BLaER1 treated with 17β-estradiol and CSF1 and Interleukin-3, amounts not matched to agents 10 nM and 100 nM (cell line): ENCODE results near the gene TNK1.
A peak's percentile ranks its signal among the peaks of the same experiment; 100 is the strongest.

ENCODE experiments used
- H3K27ac ChIP-seq, 11 experiments: shearing (Covaris generic); formaldehyde crosslinking; 2 replicates each; pipeline ENCODE4 v1.8.1; 2022
- H3K27me3 ChIP-seq, 11 experiments: shearing (Covaris generic); formaldehyde crosslinking; 2 replicates each; pipeline ENCODE4 v1.8.1; 2022
- H3K36me3 ChIP-seq, 11 experiments: shearing (Covaris generic); formaldehyde crosslinking; 2 replicates each; pipeline ENCODE4 v1.8.1; 2022
- H3K4me1 ChIP-seq, 10 experiments: shearing (Covaris generic); formaldehyde crosslinking; 2 replicates each; pipeline ENCODE4 v1.8.1; 2022
- H3K4me2 ChIP-seq, 11 experiments: shearing (Covaris generic); formaldehyde crosslinking; 2 replicates each; pipeline ENCODE4 v1.8.1; 2022
- H3K4me3 ChIP-seq, 10 experiments: shearing (Covaris generic); formaldehyde crosslinking; 2 replicates each; pipeline ENCODE4 v1.8.1; 2022
- H3K9ac ChIP-seq, 11 experiments: shearing (Covaris generic); formaldehyde crosslinking; 2 replicates each; pipeline ENCODE4 v1.8.1; 2022
- H3K9me3 ChIP-seq, 11 experiments: shearing (Covaris generic); formaldehyde crosslinking; replicated peaks in 1 of 11; 2 replicates each; pipeline ENCODE4 v1.8.1; 2022
- H4K20me1 ChIP-seq, 11 experiments: shearing (Covaris generic); formaldehyde crosslinking; 2 replicates each; pipeline ENCODE4 v1.8.1; 2022
- Cebpa-rat ChIP-seq, 11 experiments: shearing (Covaris generic); IDR thresholded peaks; 2 replicates each; pipeline ENCODE4 v1.8.1; 2022

The TNK1 gene

DNA sequence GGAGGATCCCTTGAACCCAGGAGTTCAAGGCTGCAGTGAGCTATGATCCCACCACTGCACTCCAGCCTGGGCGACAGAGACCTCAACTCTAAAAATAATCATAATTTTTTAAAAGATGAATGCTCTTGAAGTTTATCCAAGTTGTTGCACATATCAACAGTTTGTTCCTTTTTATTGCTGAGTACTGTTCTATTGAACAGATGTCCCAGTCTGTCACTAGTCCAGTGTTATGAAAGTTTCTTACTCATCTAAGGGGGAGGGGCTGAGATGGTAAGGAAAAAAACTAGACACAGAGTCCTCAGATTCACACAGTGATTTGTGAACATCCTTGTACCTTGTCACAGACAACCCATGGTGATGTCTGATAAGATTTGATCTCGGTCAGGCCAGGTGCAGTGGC, 40.7 kb upstream of the TNK1 start:
- Histone ChIP-seq H3K27ac (peak overlapping the region in 1 of 11 experiments; percentile 27; a peak in 3 of 22 replicates), H3K4me2 (peak overlapping the region in 8 of 11 experiments; percentile 1 to 40 (median 15); a peak in 6 of 22 replicates), H3K4me1 (peaks cover 42 to 63% (median 51%) of the 10 kb centered on the region in 10 experiments), H3K4me3 (no peak overlapping the region), H3K27me3 (no peaks in the 10 kb centered on the region), H3K9me3 (no peaks in the 10 kb centered on the region), H4K20me1 (peaks cover 0 to 63% (median 0%) of the 10 kb centered on the region in 11 experiments; a peak in 6 of 22 replicates), H3K36me3 (peaks cover 0 to 67% (median 30%) of the 10 kb centered on the region in 11 experiments; a peak in 18 of 22 replicates), H3K9ac (peak overlapping the region in 1 of 11 experiments; percentile 29; a peak in 1 of 22 replicates)
- no peak for TF ChIP-seq Cebpa-rat (IDR thresholded peaks at IDR 0.05)

DNA sequence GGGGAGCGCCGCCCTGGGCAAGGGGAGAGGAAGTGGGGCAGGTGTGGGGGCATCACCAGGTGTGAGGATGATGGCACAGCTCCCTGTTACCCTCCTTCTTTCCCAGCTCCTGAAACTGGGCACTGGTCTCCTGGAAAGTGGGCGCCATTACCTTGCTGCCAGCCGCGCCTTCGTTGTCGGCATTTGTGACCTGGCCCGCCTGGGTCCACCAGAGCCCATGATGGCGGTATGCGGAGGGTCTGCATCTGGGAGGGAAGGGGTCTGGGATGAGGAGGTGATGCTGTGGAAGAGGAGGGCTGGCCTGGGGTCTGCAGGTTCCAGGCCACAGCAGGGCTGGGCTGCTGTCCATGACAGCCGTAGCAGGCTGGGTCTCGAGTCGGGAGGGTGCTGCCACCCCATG, 39.0 kb upstream of the TNK1 start:
- H4K20me1 ChIP-seq, result peaks cover 0 to 80% (median 0%) of the 10 kb centered on the region in 11 experiments; a peak in 8 of 22 replicates
- H3K4me2 ChIP-seq, result no peak overlapping the region
- no peaks in the 10 kb centered on the region for H3K27me3 ChIP-seq
- no peak overlapping the region for H3K4me3 ChIP-seq
- TF ChIP-seq Cebpa-rat (IDR thresholded peaks at IDR 0.05), result no peak
- peaks cover 26 to 47% (median 35%) of the 10 kb centered on the region in 10 experiments for H3K4me1 ChIP-seq
- peaks cover 5 to 77% (median 37%) of the 10 kb centered on the region in 11 experiments; a peak in 19 of 22 replicates for H3K36me3 ChIP-seq
- no peaks in the 10 kb centered on the region for H3K9me3 ChIP-seq
- no peak overlapping the region for H3K9ac ChIP-seq
- H3K27ac ChIP-seq, result no peak overlapping the region

DNA sequence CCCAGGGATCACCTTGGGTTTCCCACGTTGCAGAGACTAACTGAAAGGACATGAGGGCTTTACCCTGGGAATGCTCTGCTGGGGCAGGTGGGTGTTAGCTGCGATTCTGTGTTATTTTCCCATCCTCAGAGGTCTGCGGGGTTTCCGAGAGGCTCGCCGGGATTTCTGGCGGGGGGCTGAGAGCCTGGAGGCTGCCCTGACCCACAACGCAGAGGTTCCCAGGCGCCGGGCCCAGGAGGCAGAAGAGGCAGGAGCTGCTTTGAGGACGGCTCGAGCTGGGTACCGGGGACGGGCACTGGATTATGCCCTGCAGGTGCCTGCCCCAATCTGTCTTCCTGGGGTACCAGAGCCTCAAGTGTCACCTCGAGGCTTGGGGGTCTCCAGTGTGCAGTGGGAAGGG, 37.6 kb upstream of the TNK1 start:
- H3K27me3 ChIP-seq, result no peaks in the 10 kb centered on the region
- peaks cover 9 to 88% (median 49%) of the 10 kb centered on the region in 11 experiments; a peak in 19 of 22 replicates for H3K36me3 ChIP-seq
- no peak overlapping the region for H3K4me3 ChIP-seq
- TF ChIP-seq Cebpa-rat (IDR thresholded peaks at IDR 0.05), result no peak
- H3K4me1 ChIP-seq, result peaks cover 12 to 33% (median 22%) of the 10 kb centered on the region in 10 experiments
- H4K20me1 ChIP-seq, result peaks cover 0 to 87% (median 0%) of the 10 kb centered on the region in 11 experiments; a peak in 8 of 22 replicates
- no peak overlapping the region for H3K27ac ChIP-seq
- H3K9me3 ChIP-seq, result no peaks in the 10 kb centered on the region
- peak overlapping the region in 6 of 11 experiments; percentile 13 to 51 (median 31); a peak in 6 of 22 replicates for H3K9ac ChIP-seq
- no peak overlapping the region; a peak in 1 of 22 replicates for H3K4me2 ChIP-seq

DNA sequence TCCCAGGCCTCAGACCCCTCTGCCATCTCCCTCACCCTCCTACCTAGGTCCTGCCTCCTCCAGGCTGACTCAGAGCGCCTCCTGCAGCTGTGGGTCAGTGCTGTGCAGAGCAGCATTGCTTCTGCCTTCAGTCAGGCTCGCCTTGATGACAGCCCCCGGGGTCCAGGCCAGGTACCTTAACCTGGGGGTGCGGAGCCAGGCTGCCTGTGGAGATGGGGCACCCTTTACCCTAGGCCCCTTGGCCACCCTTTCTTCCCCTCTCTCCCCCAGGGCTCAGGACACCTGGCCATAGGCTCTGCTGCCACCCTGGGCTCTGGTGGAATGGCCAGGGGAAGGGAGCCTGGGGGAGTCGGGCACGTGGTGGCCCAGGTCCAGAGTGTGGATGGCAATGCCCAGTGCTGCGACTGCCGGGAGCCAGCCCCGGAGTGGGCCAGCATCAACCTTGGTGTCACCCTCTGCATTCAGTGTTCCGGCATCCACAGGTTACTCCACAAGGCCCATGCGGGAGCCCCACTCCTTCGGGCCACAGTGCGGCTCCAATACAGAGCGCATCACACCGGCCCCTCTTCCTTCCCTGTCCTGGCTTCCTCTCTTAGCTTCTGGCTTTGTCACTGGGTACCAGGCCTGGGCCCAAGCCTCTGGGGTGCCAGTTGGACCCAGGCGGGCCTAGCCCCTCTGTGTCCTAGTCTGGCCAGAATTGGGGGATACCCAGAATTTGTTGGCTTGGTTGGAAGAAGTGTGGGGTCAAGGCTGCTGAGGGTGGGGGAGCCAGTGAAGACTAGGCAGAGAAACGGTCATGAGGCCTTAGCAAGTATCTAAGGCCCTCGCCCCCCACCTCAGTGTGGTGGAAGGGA, 33.9 kb upstream of the TNK1 start:
- no peaks in the 10 kb centered on the region for H3K9me3 ChIP-seq
- H3K27ac ChIP-seq, result no peak overlapping the region
- H4K20me1 ChIP-seq, result peaks cover 0 to 73% (median 0%) of the 10 kb centered on the region in 11 experiments; a peak in 8 of 22 replicates
- peaks cover 14 to 35% (median 20%) of the 10 kb centered on the region in 10 experiments for H3K4me1 ChIP-seq
- no peaks in the 10 kb centered on the region for H3K27me3 ChIP-seq
- H3K36me3 ChIP-seq, result peaks cover 5 to 60% (median 41%) of the 10 kb centered on the region in 11 experiments; a peak in 18 of 22 replicates
- H3K9ac ChIP-seq, result peak overlapping the region in 3 of 11 experiments; percentile 8 to 18 (median 15); a peak in 2 of 22 replicates
- no peak overlapping the region for H3K4me3 ChIP-seq
- TF ChIP-seq Cebpa-rat (IDR thresholded peaks at IDR 0.05), result no peak
- H3K4me2 ChIP-seq, result no peak overlapping the region

DNA sequence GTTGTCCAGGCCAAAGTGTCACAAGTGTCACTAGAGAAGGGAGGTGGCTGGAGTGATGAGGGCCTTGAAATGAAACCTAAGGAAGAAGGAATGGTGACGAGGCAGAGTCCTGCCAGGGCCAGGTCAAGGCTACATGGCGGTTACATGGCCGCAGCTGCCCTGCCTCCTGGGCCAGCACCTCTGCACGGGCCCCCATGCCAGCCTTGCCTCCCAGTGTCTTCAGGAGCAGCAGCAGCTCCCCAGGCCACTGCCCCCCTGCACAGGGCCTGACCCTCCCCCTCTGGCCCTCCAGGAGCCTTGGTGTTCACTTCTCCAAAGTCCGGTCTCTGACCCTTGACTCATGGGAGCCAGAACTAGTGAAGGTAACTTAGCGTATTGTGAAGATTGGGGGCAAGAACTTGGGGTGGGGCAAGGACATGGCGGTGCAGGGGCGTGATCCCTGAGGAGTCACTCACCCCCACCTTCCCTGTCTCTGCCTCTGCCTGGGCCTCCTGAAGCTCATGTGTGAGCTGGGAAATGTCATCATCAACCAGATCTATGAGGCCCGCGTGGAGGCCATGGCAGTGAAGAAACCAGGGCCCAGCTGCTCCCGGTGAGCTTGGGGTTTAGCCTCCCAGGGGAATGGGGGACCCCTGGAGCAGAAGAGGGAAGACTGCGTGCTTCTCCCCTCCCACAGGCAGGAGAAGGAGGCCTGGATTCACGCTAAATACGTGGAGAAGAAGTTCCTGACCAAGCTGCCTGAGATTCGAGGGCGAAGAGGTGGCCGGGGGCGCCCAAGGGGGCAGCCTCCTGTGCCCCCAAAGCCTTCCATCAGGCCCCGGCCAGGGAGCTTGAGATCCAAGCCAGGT, 33.0 kb upstream of the TNK1 start:
- Histone ChIP-seq H3K4me1 (peaks cover 22 to 42% (median 28%) of the 10 kb centered on the region in 10 experiments), H3K9ac (peak overlapping the region in 5 of 11 experiments; percentile 8 to 24 (median 15); a peak in 6 of 22 replicates), H3K9me3 (no peaks in the 10 kb centered on the region), H4K20me1 (peaks cover 0 to 73% (median 0%) of the 10 kb centered on the region in 11 experiments; a peak in 8 of 22 replicates), H3K27ac (no peak overlapping the region), H3K4me2 (no peak overlapping the region), H3K27me3 (no peaks in the 10 kb centered on the region), H3K36me3 (peaks cover 0 to 51% (median 36%) of the 10 kb centered on the region in 11 experiments; a peak in 16 of 22 replicates), H3K4me3 (no peak overlapping the region)
- TF ChIP-seq Cebpa-rat (IDR thresholded peaks at IDR 0.05), result no peak

DNA sequence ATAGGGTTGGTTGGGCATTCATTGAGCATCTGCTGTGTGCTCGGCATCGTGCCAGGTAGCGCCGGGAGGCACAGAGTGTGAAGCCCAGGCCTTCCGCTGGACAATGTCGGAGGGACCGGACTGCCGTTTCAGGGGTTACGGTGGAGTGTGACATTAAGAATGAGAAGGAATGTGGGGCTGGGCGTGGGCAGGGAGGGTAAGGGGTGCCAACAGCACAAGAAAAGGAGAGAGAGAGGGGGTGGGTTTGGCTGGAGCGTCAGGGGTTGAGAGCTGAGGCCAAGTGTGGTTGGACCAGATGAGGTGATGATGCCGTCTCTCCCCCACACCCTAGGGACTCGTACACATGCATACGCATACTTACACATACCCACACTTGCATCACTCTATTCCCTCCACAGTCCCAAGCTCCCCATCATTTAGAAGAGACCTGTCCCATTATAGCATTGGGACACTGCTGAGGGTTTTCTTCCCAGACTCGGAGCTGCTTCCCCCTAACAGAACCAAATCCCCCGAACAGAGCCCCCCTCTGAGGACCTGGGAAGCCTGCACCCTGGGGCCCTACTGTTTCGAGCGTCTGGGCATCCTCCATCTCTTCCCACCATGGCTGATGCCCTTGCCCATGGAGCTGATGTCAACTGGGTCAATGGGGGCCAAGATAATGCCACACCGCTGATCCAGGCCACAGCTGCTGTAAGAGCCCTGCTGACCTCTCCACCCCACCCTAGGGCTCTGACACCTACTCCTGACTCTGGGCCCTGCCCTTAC, 32.2 kb upstream of the TNK1 start:
- peak overlapping the region in 2 of 11 experiments; percentile 13 to 15; a peak in 3 of 22 replicates for H3K9ac ChIP-seq
- H3K9me3 ChIP-seq, result no peaks in the 10 kb centered on the region
- peaks cover 30 to 42% (median 35%) of the 10 kb centered on the region in 10 experiments for H3K4me1 ChIP-seq
- H3K36me3 ChIP-seq, result peaks cover 0 to 43% (median 30%) of the 10 kb centered on the region in 11 experiments; a peak in 16 of 22 replicates
- H3K27ac ChIP-seq, result no peak overlapping the region
- peaks cover 0 to 74% (median 1%) of the 10 kb centered on the region in 11 experiments; a peak in 8 of 22 replicates for H4K20me1 ChIP-seq
- no peak overlapping the region for H3K4me3 ChIP-seq
- no peaks in the 10 kb centered on the region for H3K27me3 ChIP-seq
- 0 out of 22 replicates have a peak overlapping the region, but pooled peaks of 1 of the 11 experiments have one; percentile 75 for H3K4me2 ChIP-seq
- no peak for TF ChIP-seq Cebpa-rat (IDR thresholded peaks at IDR 0.05)

DNA sequence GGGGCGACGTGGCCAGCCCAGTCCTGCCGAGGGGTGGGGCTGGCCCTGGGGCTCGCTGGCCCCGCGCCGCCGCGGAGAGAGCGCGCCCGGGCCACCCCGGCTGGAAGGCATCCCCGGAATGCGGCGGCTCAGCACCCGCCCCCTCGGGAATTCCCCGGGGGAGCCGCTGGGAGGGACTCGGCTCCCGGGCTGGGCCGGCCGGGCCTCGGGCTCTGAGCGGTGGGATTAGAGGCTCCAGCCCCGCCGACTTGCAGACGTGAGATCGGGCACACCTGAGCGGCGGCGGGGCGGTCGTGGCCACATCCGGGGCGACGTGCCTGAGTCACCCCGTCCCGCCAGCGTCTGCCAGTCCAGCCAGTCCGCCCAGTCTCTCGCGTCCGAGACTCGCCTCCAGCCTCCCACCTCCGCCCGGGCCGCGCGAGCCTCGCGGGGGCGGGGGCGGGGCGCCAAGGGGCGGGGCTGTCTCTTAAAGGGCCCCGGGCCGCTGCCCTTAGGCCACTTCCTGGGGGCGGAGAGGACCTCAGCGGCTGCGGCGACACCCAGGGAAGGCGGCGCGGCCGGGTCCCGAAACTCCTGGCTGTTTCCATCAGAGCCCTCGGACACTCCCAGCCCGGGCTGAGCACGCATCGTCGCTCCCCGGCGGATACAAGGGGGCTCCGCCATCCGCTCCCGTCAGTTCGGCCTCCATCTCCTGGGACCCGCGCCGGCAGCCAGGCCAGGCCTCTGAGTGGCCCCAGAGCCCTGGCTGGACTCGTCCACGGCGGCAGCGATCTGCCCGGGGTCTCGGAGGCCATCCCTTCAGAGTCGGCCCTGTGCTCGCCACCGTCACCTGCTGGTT, 29.0 kb upstream of the TNK1 start, which contains the start of gene KCTD11:
Gene KCTD11 (plus strand): TSS at position 498 of the 838 bp plus-strand sequence.
- Histone ChIP-seq H3K36me3 (peaks cover 0 to 21% (median 17%) of the 10 kb centered on the region in 11 experiments; a peak in 16 of 22 replicates), H3K9me3 (no peaks in the 10 kb centered on the region), H4K20me1 (peaks cover 0 to 65% (median 7%) of the 10 kb centered on the region in 11 experiments; a peak in 8 of 22 replicates), H3K27ac (peak within 1 kb of the TSS; percentile 46 to 79 (median 74); a peak in 21 of 22 replicates), H3K9ac (peak within 1 kb of the TSS; percentile 71 to 85 (median 82)), H3K4me2 (peak within 1 kb of the TSS; percentile 92 to 100 (median 99)), H3K4me1 (peaks cover 39 to 67% (median 54%) of the 10 kb centered on the region in 10 experiments), H3K27me3 (no peaks in the 10 kb centered on the region), H3K4me3 (peak within 1 kb of the TSS; percentile 66 to 87 (median 79))
- no peak for TF ChIP-seq Cebpa-rat (IDR thresholded peaks at IDR 0.05)
